ENCODE data around the gene DFFB.
A peak's percentile ranks its signal among the peaks of the same experiment; 100 is the strongest.
"Not testable (repeated sequence)": the region's sequence is repeated elsewhere in the genome, so short reads cannot be mapped to it uniquely, and the experiment has no call there.

Gene DFFB

DNA sequence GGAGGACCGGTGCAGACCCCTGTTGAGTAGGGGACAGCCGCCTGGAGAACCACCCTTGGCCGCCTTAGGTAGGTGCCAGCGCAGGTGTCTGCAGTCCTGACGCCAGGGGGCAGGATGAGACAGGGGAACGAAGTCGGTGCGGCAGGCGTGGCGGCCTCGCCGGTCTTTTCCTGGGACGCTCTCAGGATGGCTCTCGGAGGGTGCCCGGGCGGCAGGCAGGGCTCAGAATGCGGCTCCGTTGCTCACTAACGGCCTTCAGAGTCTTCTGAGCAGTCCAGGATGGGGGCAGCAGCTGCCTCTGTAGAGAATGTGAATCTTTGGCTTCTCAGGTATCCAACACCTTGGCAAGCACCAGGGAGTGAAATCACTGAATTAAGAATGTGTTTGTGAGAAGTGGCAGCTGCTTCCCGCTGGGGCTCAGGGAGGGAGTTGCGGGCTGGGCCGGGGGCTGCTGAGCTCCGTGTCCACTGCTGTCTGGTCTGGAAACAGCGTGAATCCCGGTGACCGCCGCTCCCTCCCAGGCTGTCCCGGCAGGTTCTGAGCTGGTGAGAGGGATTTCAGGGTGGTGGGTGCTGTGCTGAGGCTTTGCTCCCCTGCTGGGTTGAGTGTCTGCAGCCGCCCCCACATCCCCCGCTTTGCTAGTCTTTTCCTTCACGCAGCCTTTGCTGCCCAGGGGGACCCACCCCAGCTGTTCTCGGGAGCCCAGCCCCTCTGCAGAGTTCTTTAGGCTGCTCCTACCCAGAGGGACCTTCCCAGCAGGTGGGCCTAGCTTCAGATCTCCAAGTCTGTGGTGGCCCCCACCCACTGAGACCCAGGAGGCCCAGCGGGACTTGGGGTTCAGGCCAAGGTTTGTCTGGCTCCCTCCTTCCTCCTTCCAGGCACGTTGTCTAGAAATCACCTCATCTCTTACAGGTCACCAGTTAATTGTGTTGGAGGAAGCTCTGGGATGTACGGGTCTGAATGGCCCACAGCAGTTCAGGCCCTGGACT is 53.9 kb downstream of the DFFB start:
- peak; percentile 49 to 75 (median 58) for DNase-seq

DNA sequence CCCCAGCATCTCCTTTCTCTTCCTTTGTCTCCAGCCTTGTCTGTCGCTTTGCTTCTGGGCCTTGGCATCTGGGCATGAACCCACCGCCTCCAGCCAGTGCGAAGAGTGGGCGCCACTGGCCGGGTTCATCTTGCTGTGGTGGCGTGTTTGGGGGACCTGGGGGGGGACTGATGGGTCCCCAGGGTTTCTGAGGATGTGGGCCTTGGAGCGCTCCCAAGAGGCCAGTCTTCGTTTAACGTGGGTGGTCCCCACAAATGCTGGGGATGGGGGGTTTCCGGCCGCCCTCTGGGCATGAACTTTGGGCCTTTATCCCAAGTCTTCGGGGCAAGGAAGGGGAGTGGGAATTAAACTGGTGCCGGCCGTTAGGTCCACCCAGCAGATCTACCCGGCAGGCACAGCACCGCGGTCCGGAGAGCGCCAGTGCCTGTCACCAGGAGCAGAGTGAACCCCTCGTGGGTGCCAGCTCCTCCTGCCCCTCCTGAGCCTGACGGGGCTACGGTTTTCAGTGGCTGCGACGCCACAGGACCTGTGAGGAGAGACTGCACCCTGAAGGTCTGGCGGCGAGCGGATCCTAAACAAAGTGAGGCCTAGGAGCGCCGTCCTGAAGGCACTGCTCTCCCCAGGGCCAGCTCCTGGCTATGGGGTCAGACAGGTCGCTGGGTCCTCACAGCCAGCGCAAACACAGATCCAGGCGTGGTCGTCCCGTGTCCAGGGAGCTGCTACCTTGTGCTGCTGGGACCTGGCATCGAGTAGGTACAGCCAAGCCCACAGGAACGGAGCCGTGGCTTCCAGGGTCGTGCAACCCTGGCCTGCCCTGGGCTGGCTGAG is 54.9 kb downstream of the DFFB start:
- no peak for DNase-seq

GRCh38 chr1:3912809-3913685 is 55.8 kb downstream of the DFFB start:
- DNase-seq, result no peak

DNA sequence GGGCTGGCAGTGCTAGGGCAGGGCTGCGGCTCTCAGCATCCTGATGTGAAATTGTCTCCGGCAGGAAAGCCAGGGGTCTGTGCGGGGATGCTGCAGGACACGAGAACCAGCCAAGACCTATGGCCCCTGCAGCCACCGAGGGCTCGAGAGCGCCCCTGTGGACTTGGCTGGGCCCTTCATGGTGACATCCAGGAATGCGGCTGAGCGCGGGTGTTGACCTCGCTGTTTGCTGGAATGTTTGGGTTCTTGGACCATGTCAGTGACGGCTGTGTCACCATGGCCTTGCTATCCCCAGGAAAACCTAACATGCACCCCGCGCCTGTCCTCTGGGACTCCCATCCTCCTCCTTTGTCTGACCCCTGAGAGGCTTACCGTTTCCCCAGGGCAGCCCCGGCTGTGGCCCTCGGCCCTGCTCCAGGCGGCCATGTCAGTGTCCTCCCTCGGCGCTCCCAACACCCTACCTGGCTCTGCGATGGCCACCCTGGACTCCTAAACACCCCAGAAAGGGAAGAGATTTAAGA is 57.1 kb downstream of the DFFB start:
- no peak for DNase-seq

GRCh38 chr1:3914911-3915310 is 57.6 kb downstream of the DFFB start:
- no peak for DNase-seq

DNA sequence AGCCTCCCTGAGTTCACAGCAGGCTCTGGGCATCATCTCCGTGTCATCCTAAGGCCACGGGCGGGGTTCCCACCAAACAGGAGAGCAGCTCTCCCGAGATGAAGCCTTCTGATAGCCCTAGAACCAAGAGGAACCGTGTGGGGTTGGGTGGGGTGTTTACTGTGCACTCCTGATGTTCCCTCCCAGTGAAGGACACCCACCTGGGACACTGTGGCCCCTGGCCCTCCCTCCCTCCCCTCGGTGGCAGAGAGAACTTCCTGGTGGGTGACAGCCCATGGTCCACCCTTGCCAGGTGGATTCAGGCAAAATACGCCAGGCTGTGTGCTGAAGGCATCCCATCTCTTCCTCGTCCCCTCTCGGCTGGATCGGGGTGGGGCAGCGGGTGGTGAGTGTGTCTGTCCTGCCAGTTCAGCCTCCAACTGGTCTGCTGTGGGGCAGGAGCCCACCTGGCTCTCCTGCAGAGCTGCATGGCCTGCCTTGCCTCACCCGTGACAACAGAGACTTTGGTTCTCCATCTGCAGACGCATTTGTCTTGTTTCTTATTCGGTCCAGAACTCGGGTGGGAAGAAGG is 58.4 kb downstream of the DFFB start:
- DNase-seq, result no peak

DNA sequence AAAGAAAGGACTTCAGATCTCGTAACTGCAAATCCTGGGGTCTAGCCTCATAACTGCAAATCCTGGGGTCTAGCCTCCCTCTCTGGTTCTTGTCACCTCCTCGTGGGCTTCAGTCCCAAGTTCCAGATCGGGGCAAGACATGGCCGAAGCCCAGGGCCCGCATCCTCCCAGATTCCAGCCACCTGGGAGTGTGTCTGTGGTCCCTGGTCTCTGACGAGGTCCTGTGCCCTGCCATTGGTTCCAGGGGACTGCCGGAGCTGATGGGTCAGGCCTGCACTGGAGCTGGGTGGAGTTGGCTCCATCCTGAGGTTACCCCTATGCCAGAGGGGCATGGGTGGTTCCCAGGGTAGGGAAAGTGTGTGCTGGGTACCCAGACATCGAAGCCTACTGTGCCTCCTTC is 60.5 kb downstream of the DFFB start:
- DNase-seq, result no peak

DNA sequence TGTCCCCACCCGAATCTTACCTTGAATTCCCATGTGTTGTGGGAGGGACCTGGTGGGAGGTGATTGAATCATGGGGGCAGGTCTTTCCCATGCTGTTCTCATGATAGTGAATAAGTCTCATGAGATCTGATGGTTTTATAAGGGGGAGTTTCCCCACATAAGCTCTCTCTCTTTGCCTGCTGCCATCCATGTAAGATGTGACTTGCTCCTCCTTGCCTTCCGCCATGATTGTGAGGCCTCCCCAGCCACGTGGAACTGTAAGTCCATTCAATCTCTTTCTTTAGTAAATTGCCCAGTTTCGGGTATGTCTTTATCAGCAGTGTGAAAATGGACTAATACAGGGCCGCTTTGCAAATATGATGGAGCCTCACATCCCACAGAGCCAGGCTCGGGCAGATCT is 61.1 kb downstream of the DFFB start:
- not testable (repeated sequence) for DNase-seq

GRCh38 chr1:3918966-3919611 is 61.8 kb downstream of the DFFB start:
- DNase-seq, result no peak

- no peak for DNase-seq
Measured at GRCh38 chr1:3919706-3920105, 62.4 kb downstream of the DFFB start.

DNA sequence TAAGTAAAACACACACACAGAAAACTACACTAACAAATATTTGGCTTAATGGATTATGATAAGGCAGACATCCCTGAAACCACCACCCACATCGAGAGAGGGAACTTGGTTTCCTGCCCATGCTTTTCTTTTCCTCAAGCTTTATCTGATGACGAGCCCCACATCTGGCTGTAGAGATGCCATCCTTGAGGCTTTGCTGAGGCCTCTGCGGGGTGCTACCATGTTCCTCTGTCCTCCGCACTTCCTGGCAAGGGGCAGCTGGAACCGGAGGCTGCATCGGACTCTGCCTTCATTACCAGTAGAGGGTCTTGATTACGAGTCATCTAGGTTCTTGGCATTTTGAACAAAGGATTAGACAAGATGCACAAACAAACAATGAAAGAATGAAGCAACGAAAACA is 64.5 kb downstream of the DFFB start:
- DNase-seq, result no peak

- no peak for DNase-seq
Measured at GRCh38 chr1:3922201-3922725, 65.0 kb downstream of the DFFB start.

- no peak for DNase-seq
Measured at GRCh38 chr1:3922851-3923250, 65.6 kb downstream of the DFFB start.

GRCh38 chr1:3923378-3924185 is 66.3 kb downstream of the DFFB start:
- no peak for DNase-seq

- DNase-seq, result no peak
Measured at GRCh38 chr1:3924186-3924824, 67.0 kb downstream of the DFFB start.

DNA sequence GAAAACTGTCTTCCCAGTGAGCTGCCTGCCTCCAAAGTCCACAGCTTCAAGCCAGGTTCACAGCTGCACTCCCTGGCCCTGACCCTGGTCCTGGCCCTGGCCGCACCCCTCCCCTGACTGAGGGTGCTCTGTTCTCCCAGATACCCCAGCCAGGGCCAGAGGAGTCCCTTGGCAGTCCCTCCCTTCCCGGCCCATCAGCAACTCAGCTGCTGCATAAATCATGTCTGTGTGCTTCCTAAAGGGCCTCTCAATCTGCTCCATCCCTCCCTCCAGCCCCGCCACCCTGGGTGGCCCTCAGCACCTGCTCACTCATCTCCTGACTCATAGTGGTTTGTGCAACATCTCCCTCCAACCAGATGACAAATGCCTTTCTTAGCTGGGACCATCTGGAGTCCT is 67.5 kb downstream of the DFFB start:
- no peak for DNase-seq

DNA sequence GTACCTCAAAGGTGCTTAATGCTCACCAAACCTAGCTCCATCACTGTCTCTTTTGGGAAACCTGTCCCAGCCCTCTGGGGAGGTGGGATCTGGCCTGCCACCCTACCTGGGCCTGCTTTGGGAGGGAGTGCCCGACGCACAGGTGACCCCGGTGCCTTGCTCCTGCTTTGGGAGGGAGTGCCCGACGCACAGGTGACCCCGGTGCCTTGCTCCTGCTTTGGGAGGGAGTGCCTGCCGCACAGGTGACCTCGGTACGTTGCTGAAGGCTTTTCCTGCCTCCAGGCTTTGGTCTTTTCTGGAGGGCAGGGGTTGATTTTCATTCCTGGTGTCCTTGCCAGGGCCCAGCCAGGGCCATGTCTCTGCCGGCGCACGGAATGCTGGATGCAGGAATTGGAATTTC is 68.0 kb downstream of the DFFB start:
- DNase-seq, result no peak

- DNase-seq, result no peak
Measured at GRCh38 chr1:3925762-3926161, 68.5 kb downstream of the DFFB start.

- DNase-seq, result no peak
Measured at GRCh38 chr1:3926956-3927355, 69.7 kb downstream of the DFFB start.

- no peak for DNase-seq
Measured at GRCh38 chr1:3928586-3928985, 71.3 kb downstream of the DFFB start.
